ENCODE data around the gene GRXCR1.

Gene GRXCR1

GRCh38 chr4:42985976-42986375 lies 93.5 kb downstream of the GRXCR1 start:
- Mint-ChIP-seq H3K4me3 (no peak overlapping the region), H3K36me3 (peaks cover 2% of the 10 kb centered on the region), H3K27ac (no peak overlapping the region), H3K9me3 (peaks cover 6% of the 10 kb centered on the region), H3K4me1 (no peaks in the 10 kb centered on the region)
- DNase-seq (ENCODE audit: low spot score in 2 of 2) (no peak), ATAC-seq (no peak)

- no peak overlapping the region for H3K4me3 Mint-ChIP-seq
- no peak overlapping the region for H3K27ac Mint-ChIP-seq
- no peaks in the 10 kb centered on the region for H3K9me3 Mint-ChIP-seq
- no peak for ATAC-seq
- peaks cover 6% of the 10 kb centered on the region for H3K36me3 Mint-ChIP-seq
- no peak for DNase-seq (ENCODE audit: low spot score in 2 of 2)
- H3K4me1 Mint-ChIP-seq, result no peaks in the 10 kb centered on the region
These were observed 102.9 kb downstream of the GRXCR1 start for GRCh38 chr4:42995343-42995944.

GRCh38 chr4:43008793-43009192 lies 116.3 kb downstream of the GRXCR1 start:
- Mint-ChIP-seq H3K9me3 (no peaks in the 10 kb centered on the region), H3K4me3 (no peak overlapping the region), H3K36me3 (no peaks in the 10 kb centered on the region), H3K27ac (no peak overlapping the region), H3K4me1 (no peaks in the 10 kb centered on the region)
- ATAC-seq, result no peak
- no peak for DNase-seq (ENCODE audit: low spot score in 2 of 2)

GRCh38 chr4:43014256-43014655 lies 121.7 kb downstream of the GRXCR1 start:
- ATAC-seq, result no peak
- H3K4me3 Mint-ChIP-seq, result no peak overlapping the region
- no peaks in the 10 kb centered on the region for H3K9me3 Mint-ChIP-seq
- H3K4me1 Mint-ChIP-seq, result no peaks in the 10 kb centered on the region
- DNase-seq (ENCODE audit: low spot score in 2 of 2), result no peak
- H3K27ac Mint-ChIP-seq, result no peak overlapping the region
- no peaks in the 10 kb centered on the region for H3K36me3 Mint-ChIP-seq

GRCh38 chr4:43041632-43042031 lies 149.1 kb downstream of the GRXCR1 start:
- DNase-seq (ENCODE audit: low spot score in 2 of 2) (no peak), ATAC-seq (no peak)
- H3K4me3 Mint-ChIP-seq, result no peak overlapping the region
- H3K36me3 Mint-ChIP-seq, result no peaks in the 10 kb centered on the region
- no peaks in the 10 kb centered on the region for H3K4me1 Mint-ChIP-seq
- H3K27ac Mint-ChIP-seq, result no peak overlapping the region
- no peaks in the 10 kb centered on the region for H3K9me3 Mint-ChIP-seq

GRCh38 chr4:43047058-43047457 lies 154.5 kb downstream of the GRXCR1 start:
- DNase-seq (ENCODE audit: low spot score in 2 of 2) (no peak), ATAC-seq (no peak)
- H3K4me1 Mint-ChIP-seq, result no peaks in the 10 kb centered on the region
- no peak overlapping the region for H3K27ac Mint-ChIP-seq
- no peaks in the 10 kb centered on the region for H3K36me3 Mint-ChIP-seq
- peaks cover under 1% of the 10 kb centered on the region for H3K9me3 Mint-ChIP-seq
- H3K4me3 Mint-ChIP-seq, result no peak overlapping the region

- ATAC-seq, result no peak
- no peaks in the 10 kb centered on the region for H3K36me3 Mint-ChIP-seq
- no peak overlapping the region for H3K27ac Mint-ChIP-seq
- H3K9me3 Mint-ChIP-seq, result peaks cover 6% of the 10 kb centered on the region
- no peak for DNase-seq (ENCODE audit: low spot score in 2 of 2)
- no peak overlapping the region for H3K4me3 Mint-ChIP-seq
- H3K4me1 Mint-ChIP-seq, result no peaks in the 10 kb centered on the region
These were observed 156.1 kb downstream of the GRXCR1 start for GRCh38 chr4:43048570-43048969.

- no peaks in the 10 kb centered on the region for H3K4me1 Mint-ChIP-seq
These were observed 156.8 kb downstream of the GRXCR1 start for GRCh38 chr4:43049326-43049725.

GRCh38 chr4:43066415-43066814 lies 173.9 kb downstream of the GRXCR1 start:
- H3K36me3 Mint-ChIP-seq, result no peaks in the 10 kb centered on the region
- H3K27ac Mint-ChIP-seq, result no peak overlapping the region
- ATAC-seq (no peak), DNase-seq (ENCODE audit: low spot score in 2 of 2) (no peak)
- no peaks in the 10 kb centered on the region for H3K4me1 Mint-ChIP-seq
- no peak overlapping the region for H3K4me3 Mint-ChIP-seq
- peaks cover 2% of the 10 kb centered on the region for H3K9me3 Mint-ChIP-seq

More at GRCh38 chr4:43049326-43049725, 156.8 kb downstream of the GRXCR1 start:
- Mint-ChIP-seq H3K4me3 (no peak overlapping the region), H3K36me3 (no peaks in the 10 kb centered on the region), H3K9me3 (peaks cover 6% of the 10 kb centered on the region), H3K27ac (no peak overlapping the region)
- DNase-seq (ENCODE audit: low spot score in 2 of 2) (no peak), ATAC-seq (no peak)

GRCh38 chr4:43071069-43071468 lies 178.6 kb downstream of the GRXCR1 start:
- Mint-ChIP-seq H3K27ac (no peak overlapping the region), H3K4me1 (no peaks in the 10 kb centered on the region), H3K36me3 (no peaks in the 10 kb centered on the region), H3K4me3 (no peak overlapping the region), H3K9me3 (peaks cover 5% of the 10 kb centered on the region)
- ATAC-seq, result no peak
- DNase-seq (ENCODE audit: low spot score in 2 of 2), result no peak
